WTC11 (cell line): ENCODE results near the gene SPAG5.

ENCODE experiments used
- ATF2 ChIP-seq: sonication (generic); formaldehyde crosslinking; IDR thresholded peaks from 2 replicates; pipeline ENCODE4 v1.8.1; 2022; ENCODE audit warnings: low read depth, missing genetic modification reagents, borderline replicate concordance
- ATF3 ChIP-seq: sonication (generic); formaldehyde crosslinking; conservative IDR thresholded peaks from 2 replicates; pipeline ENCODE4 v1.8.1; 2022; ENCODE audit warnings: mild to moderate bottlenecking, missing genetic modification reagents
- CTCF ChIP-seq: fragments of 200-600 bp; IDR thresholded peaks from 2 replicates; pipeline ENCODE4 v1.8.0; 2022; ENCODE audit warnings: antibody characterized with exemption
- E2F4 ChIP-seq: sonication (generic); formaldehyde crosslinking; IDR thresholded peaks from 2 replicates; pipeline ENCODE4 v1.8.1; 2022; ENCODE audit warnings: low read depth, mild to moderate bottlenecking, moderate library complexity, missing genetic modification reagents, borderline replicate concordance
- ESRRA ChIP-seq: sonication (generic); formaldehyde crosslinking; IDR thresholded peaks from 2 replicates; pipeline ENCODE4 v1.8.1; 2022; ENCODE audit warnings: mild to moderate bottlenecking, missing genetic modification reagents, borderline replicate concordance
- PRRX2 ChIP-seq: fragments of 250-450 bp; sonication (Bioruptor Pico); IDR thresholded peaks from 2 replicates; pipeline ENCODE4 v1.8.0; 2021; ENCODE audit warnings: mild to moderate bottlenecking
- SMAD4 ChIP-seq: sonication (generic); formaldehyde crosslinking; IDR thresholded peaks from 2 replicates; pipeline ENCODE4 v1.8.0; 2022; ENCODE audit warnings: mild to moderate bottlenecking, missing genetic modification reagents
- USF1 ChIP-seq: sonication (generic); formaldehyde crosslinking; IDR thresholded peaks from 2 replicates; pipeline ENCODE4 v1.8.0; 2022; ENCODE audit warnings: mild to moderate bottlenecking, missing genetic modification reagents
- USF2 ChIP-seq: sonication (generic); formaldehyde crosslinking; IDR thresholded peaks from 2 replicates; pipeline ENCODE4 v1.8.1; 2023; ENCODE audit warnings: mild to moderate bottlenecking, missing genetic modification reagents, moderate library complexity
- ZNF121 ChIP-seq: sonication (generic); formaldehyde crosslinking; IDR thresholded peaks from 2 replicates; pipeline ENCODE4 v1.8.0; 2023; ENCODE audit warnings: missing genetic modification reagents
- ZNF317 ChIP-seq: sonication (generic); formaldehyde crosslinking; IDR thresholded peaks from 2 replicates; pipeline ENCODE4 v1.8.1; 2023; ENCODE audit warnings: low read depth, mild to moderate bottlenecking, moderate library complexity, missing genetic modification reagents, borderline replicate concordance

- TF ChIP-seq CTCF (no peak), ZNF121 (CRISPR knock-in tag) (no peak), SMAD4 (no peak), ATF3 (CRISPR knock-in tag) (no peak), ATF2 (CRISPR knock-in tag) (no peak), ESRRA (CRISPR knock-in tag) (no peak), USF2 (CRISPR knock-in tag) (no peak), ZNF317 (no peak), USF1 (CRISPR knock-in tag) (no peak), E2F4 (no peak), PRRX2 (CRISPR knock-in tag) (no peak)
These were observed 26.4 kb downstream of the SPAG5 start for GRCh38 chr17:28572259-28573039.
